Measurements from ENCODE around the gene TLCD3A.
"Not testable (repeated sequence)": the region's sequence is repeated elsewhere in the genome, so short reads cannot be mapped to it uniquely, and the experiment has no call there.

The TLCD3A gene

DNA sequence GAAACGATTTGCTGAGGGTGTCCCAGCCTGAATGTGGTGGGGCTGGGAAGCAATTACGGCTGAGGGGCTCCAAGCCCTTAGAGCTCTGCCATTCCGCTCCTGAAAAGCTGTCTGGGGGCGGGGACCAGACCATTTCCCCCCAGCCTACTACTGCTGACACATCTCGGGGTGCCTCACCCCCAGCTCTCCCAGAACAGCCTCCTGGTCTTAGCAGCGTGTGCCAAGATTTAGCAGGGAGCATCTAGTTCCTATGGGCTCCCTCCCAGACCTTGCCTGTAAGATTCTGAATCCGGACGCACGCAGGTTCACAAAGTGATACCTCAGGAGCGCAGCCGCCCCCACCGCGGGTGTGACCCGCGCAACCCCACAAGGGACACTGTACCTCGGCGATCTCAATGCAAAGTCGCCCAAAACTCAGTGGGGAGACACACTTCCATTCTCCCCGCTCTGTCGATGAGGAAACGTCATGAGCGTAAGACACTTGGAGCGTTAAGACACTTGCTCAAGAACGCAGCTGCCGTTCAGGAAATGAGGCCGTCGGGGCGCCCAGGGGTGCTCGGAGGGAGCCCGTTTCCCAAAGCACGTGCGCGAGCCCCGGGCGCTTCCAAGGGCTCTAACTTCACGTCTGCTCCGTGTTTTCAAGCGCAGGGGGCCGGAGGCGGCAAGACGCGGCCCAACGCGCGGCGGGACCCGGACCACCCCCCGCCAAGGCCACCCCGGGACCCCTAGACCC, 19.0 kb downstream of the TLCD3A start:
- peak; percentile 22 for DNase-seq

GRCh38 chr17:752002-752619, 19.7 kb downstream of the TLCD3A start, which contains the start of gene GEMIN4:
TSS of gene GEMIN4 (minus strand) at chr17:752264. CDS start at chr17:752142, 122 bp downstream.
- DNase-seq = peak; percentile 68

DNA sequence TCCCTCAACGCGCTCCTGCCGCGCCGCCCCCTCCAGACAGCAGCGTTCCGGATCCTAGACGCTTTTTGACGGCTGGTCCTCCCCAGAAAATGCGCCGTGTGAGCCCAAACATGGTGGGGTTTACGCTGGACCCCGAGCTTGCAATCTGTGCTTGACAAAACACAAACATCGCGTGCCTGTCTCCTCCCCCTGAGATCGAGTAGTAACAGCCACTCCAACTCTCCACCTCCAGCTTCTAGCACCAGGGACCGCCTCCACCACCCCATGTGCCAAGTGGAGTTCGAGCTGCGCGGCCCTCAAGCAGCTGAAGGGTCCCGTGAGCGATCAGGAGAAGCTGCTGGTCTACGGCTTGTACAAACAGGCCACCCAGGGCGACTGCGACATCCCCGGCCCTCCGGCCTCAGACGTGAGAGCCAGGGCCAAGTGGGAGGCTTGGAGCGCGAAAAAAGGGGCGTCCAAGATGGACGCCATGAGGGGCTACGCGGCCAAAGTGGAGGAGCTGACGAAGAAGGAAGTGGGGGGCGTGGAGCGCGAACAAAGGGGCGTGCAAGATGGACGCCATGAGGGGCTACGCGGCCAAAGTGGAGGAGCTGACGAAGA, 20.3 kb downstream of the TLCD3A start:
- peak; percentile 34 for DNase-seq

- DNase-seq = no peak
These were observed 21.0 kb downstream of the TLCD3A start for GRCh38 chr17:753418-753817.

DNA sequence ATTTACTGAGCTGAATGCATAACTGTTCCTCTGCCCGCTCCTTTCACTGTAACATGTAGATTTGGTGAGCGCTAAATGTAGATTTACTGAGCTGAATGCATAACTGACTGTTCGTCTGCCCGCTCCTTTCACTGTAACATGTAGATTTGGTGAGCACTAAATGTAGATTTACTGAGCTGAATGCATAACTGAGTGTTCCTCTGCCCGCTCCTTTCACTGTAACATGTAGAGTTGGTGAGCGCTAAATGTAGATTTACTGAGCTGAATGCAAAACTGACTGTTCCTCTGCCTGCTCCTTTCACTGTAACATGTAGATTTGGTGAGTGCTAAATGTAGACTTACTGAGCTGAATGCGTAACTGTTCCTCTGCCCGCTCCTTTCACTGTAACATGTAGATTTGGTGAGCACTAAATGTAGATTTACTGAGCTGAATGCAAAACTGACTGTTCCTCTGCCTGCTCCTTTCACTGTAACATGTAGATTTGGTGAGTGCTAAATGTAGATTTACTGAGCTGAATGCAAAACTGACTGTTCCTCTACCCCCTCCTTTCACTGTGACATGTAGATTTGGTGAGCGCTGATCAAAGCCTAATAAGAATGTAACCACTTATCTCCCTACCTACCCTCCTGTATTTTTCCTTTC, 23.0 kb downstream of the TLCD3A start:
- not testable (repeated sequence) for DNase-seq

- not testable (repeated sequence) for DNase-seq
These were observed 23.7 kb downstream of the TLCD3A start for GRCh38 chr17:756010-756567.

DNA sequence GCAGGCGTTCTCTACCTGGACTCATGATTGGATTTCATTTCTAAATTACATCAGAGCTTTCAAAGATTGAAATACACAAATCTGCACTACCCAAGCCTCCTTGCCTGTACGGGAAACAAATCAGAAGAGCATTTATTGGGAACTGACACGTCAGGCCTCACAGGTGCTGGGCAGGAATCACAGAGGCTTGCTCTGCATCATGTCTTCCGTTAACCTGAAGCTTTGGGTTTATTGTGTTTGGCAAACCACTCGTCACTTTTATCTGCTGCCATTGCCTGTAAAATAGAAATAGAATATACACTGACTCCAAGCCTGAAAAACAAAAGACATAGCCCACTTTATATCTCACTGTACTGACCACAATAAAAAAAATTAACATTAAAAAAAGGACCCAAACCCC, 27.6 kb downstream of the TLCD3A start:
- no peak for DNase-seq

DNA sequence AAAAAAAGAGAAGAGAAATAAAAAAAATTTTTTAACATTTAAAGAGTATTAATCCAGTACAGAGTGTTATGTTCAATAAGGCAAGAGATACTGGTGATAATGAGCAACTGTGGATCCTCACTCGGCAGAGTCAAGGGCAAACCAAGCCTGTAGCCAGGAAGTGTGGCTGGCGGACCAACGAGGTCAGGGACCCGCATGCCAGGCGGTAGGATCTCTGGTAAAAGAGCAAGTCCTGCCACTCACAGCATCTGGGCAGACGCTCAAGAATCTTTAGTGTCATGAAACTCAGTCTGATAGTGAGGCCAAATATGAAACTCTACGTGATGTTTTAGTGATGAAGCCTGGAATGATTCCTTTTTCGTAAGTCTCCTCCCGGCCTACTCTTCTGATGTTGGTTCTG, 28.0 kb downstream of the TLCD3A start:
- no peak for DNase-seq

DNA sequence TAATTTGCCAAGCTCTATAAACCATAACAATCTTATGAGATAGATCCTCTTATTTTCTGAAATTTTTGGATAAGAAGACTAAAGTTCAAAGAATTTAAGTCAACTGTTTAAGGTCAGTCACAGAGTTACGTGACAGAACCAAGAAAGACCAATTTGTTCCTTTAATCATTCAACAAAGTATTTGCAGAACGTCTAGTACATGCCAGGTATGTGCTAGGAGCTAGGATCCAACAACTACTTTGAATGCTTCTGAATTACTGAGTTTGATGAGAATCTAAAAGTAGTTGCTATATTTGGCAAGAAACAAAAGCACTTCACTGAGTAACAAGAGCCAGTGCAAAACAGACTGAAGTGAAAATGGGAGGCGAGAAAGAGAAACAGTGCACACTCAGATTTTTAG, 34.7 kb downstream of the TLCD3A start:
- no peak for DNase-seq

DNA sequence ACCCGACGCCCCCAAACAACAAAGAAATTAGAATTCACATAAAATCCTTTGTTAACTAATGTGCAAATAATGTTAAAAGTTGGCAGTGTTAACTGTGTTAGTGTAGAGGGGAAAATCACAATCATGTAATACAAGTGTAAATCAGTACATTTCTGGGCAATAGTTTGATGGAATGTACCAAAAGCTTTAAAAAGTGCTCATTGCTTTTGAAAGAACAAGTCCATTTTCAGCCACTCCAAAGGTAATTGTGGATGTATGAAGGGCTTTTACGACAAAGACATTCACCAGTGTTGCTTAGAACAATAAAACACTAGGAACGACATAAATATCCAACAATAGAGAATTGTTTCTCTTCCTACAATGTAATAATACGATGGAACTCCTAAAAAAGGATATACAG, 40.6 kb downstream of the TLCD3A start:
- no peak for DNase-seq

DNA sequence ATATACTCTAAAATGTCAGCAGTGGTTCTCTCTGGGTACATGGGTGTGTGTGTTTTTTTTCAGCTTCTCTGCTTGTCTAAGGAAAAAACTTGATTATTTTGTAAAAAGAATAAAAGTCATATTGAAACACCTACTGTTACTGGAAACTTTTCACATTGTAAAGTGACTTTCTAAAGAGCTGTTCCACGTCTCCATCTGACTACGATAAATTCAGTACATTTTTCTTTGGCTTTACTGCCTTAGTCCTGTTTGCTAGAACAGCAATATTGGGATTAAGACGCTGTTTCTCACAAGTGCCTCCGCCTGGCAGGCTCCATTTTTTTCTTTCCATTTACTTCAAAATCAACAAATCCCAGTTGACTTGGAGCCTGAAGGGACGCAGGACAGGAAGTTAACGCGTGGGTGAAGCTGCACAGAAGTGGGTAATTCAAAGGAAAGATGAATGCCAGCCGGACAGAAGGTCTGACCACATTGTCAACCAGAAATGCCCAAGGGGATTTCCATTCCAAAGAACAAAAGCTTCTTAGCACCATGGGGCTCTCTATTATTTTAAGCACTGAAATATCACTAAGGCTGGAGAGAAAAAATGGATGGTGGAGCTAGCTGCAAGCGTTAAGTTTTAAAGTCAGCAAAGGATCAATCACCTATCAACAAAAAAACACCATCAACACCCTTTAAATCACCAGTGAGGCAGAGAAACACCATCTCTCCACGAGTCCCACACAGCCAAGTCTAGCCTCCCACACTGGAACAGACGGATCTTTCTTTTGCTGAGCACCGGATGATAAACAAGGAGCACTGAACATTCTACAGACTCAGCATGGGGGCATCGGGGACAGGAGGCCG, 41.3 kb downstream of the TLCD3A start:
- DNase-seq = no peak

DNA sequence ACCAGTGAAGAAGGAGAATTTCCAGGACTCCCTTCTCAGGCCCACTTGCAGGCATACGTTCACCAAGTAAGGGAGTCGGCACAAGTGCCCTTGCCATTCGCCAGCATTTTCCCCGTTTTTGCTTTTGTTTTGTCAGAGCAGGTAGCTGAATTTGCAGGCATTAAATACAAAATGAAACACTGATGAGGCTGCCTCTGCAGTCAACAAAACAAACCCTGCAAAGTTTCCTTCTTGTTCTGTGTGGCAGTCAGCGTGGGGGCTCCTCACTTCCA, 41.9 kb downstream of the TLCD3A start:
- no peak for DNase-seq

DNA sequence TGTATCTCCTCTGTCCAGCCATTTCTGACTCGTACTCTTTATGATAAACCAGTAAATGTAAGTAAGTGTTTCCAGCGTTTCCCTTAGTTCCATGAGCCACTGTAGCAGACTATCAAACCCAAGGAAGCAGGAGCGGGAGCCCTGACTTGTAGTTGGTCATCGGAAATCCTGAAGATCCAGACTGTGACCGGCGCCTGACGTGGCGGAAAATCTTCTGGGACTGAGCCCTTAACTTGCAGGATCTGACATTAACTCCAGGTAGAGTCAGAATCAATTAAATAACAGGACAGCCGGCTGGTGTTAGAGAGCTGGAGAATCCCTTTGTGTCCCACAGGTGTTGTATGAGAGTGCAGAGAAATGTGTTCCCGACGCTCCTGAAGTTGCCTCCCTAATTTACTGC, 45.7 kb downstream of the TLCD3A start:
- no peak for DNase-seq

GRCh38 chr17:781805-782731, 49.7 kb downstream of the TLCD3A start, which contains the start of the genes GLOD4 and MRM3:
TSS of gene GLOD4 (minus strand) at chr17:782280. CDS start at chr17:782255, 25 bp downstream.
TSS of gene MRM3 (plus strand) at chr17:782353. CDS start at chr17:782379, 26 bp downstream.
- peak; percentile 30 for DNase-seq

DNA sequence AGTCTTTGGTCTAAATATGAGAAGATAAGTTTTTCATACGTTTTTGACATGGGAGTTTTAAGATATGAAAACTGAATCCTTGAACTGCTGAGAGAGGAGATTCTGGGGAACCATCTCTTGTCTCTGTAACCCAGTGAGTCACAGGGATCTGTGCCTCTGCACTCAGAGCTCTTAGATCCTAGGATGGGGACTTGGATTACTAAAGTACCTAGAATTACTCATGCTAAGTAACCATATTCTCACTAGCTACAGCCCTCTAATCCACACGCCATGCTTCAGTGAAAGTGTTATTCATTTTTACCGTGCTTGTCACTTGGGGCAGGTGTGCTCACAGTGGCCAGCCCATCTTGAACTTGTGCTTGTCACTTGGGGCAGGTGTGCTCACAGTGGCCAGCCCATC, 51.7 kb downstream of the TLCD3A start:
- no peak for DNase-seq

DNA sequence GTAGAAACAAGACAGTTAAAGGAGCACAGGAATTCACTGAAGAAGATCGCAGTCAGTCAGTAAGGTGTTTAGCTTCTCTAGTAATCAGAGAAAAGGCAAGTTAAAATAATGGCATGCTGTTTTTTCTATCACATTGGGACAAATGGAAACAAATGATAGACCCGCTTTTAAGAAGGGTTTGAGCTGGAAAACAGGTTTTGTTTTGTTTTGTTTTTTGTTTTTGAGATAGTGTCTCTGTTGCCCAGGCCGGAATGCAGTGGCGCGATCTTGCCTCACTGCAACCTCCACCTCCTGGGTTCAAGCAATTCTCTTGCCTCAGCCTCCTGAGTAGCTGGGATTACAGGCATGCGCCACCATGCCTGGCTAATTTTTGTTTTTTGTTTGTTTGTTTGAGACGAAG, 53.5 kb downstream of the TLCD3A start:
- DNase-seq = not testable (repeated sequence)

GRCh38 chr17:787641-788221, 55.3 kb downstream of the TLCD3A start:
- DNase-seq = no peak

DNA sequence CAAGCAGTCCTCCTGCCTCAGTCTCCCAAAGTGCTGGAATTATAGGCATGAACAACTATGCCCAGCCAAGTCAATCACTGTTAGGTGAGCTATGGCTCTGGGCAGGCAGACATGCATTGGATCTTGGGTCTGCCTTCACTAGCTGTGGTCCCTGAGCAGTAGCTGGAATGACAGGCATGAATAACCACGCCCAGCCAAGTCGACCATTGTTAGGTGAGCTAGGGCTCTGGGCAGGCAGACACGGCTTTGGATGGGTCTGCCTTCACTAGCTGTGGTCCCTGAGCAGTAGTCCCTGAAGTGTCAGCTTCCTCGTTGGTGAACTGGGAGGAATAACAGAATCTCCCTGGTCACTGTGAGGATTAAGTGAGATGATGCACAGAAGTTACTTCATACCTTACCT, 56.2 kb downstream of the TLCD3A start:
- DNase-seq = no peak

- DNase-seq = no peak
These were observed 56.9 kb downstream of the TLCD3A start for GRCh38 chr17:789160-789840.
